Measurements from ENCODE around the gene COQ8B.

The COQ8B gene

DNA sequence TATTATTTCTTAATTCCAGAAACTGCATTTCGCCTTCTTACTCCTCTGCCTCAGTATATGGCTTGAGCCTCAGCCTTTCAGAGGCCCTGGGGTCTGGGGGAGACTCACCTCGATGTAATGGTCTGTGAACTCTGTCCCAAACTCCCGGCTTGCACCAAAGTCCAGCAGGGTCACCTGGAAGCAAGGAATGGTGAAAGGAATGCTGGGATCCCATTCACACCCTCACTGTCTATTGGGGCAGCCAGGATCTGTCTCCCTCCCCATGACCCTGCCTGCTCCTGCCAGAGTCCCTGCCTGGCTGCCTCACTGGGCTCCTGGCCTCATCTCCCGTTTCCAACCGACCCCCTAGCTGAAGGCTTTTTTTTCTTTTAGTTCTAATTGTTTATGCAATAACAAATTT lies 20.8 kb downstream of the COQ8B start:
- no peak overlapping the region for H3K27ac ChIP-seq
- TF ChIP-seq, protein P1, sequence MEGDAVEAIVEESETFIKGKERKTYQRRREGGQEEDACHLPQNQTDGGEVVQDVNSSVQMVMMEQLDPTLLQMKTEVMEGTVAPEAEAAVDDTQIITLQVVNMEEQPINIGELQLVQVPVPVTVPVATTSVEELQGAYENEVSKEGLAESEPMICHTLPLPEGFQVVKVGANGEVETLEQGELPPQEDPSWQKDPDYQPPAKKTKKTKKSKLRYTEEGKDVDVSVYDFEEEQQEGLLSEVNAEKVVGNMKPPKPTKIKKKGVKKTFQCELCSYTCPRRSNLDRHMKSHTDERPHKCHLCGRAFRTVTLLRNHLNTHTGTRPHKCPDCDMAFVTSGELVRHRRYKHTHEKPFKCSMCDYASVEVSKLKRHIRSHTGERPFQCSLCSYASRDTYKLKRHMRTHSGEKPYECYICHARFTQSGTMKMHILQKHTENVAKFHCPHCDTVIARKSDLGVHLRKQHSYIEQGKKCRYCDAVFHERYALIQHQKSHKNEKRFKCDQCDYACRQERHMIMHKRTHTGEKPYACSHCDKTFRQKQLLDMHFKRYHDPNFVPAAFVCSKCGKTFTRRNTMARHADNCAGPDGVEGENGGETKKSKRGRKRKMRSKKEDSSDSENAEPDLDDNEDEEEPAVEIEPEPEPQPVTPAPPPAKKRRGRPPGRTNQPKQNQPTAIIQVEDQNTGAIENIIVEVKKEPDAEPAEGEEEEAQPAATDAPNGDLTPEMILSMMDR (IDR thresholded peaks at IDR 0.05), result no peak
- TF ChIP-seq ZFX (IDR thresholded peaks at IDR 0.05; ENCODE audit: borderline replicate concordance), result no peak

DNA sequence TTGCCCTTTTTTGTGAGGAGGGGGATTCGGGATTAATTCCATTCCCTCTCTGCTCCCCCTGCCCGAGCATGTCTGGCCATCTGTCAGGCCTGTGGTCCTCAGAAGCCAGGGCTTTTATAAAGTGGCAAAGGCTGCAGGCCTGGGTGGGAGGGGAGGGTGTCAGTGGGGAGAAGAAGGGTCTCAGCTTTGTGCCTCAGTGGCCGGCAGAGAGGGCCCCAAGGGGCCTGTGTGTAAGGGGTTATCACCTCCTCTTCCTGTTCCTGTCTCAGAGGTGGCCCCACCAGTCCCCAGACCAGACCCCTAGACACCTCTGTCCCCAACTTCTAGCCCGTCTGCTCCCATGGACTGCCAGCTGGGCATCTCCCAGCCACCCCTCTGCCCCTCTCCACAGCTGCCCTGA lies 22.8 kb downstream of the COQ8B start:
- TF ChIP-seq, protein P1 (IDR thresholded peaks at IDR 0.05), result no peak
- no peak for TF ChIP-seq ZFX (IDR thresholded peaks at IDR 0.05; ENCODE audit: borderline replicate concordance)
- no peak overlapping the region for H3K27ac ChIP-seq

DNA sequence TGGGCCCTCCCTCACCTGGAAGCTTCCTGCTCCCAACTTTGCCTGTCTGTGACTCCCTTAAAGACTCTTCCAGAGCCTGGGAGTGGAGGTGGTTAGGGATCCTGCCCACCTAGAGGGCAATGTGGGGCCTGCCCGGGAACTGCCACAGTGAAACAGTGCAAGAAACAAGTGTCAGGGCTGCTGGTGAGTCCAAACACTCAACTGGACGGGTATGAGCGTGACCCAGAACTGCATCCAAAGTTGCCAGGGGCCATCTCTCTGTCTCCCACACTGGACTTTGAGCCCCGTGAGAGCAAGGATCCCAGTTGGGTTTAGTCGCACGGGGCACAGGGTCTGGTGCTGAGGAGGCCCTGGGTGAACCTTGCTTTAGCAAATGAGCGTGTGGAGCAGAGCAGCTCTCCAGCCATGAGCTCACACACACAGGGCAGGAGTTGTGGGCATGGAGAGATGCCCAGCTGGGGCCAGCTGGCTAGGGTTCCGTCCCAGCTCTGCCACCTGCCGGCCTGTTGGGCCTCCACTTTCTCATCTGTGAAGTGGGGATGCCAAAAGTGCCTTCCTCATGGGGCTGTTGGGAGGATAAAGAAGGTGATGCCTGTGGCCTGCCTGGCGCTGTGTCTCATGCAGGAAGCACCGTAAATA lies 23.4 kb downstream of the COQ8B start:
- no peak for TF ChIP-seq ZFX (IDR thresholded peaks at IDR 0.05; ENCODE audit: borderline replicate concordance)
- TF ChIP-seq, protein P1 (IDR thresholded peaks at IDR 0.05), result no peak
- H3K27ac ChIP-seq, result no peak overlapping the region

DNA sequence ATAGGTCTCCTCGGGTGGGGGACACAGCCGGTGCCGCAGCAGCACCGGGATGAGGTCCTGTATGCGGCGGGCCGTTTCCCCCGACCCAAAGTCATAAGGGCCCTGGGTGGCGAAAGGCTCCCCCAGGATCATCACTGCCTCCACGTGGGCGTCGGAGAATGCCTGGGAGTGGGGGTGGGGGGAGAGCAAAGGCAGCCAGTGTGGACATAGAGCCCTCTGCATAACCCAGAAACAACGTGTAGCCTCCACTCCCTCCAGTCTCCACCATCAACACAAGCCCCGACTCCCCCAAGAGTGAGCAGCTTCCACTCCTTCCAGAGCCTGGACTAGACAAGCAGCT lies 24.5 kb downstream of the COQ8B start:
- TF ChIP-seq, protein P1 (IDR thresholded peaks at IDR 0.05), result no peak
- TF ChIP-seq ZFX (IDR thresholded peaks at IDR 0.05; ENCODE audit: borderline replicate concordance), result no peak
- no peak overlapping the region for H3K27ac ChIP-seq

DNA sequence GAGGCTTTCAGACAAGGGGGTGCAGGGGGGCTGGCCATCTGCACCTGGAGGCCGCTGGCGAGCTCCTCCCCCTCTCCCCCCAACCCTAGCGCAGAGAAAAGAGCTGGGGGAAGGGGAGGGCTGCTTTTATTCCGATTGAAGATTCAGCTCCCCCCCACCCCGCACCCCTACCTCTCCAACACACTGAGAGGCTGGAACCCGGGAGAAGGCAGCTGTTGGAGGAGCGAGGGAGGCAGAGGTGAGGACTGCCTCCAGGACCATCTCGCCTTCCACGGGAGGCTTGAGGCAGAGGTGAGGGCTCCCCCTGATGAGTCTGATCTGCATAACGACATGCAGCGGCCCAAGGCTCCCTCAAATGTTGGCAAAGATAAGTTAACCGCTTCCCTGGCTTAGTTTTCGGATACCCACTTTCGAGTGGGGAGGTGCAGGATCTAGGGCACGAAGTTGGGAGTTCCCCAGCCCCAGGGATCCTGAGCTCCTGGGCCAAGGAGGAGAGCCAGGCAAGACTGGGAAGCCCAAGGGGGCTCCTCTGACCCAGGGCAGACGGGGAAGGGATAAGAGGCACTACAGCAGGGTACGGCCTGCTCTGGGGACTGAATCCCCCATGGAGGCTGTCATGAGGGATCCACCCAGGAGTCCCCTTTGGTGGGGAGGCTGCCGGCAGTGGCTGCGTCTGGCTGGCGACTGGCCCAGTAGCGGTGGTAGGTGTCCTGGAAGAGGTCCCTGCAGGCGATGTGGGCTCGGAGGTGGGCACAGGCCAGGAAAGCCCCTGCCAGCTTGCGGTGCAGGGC lies 25.1 kb downstream of the COQ8B start:
- H3K27ac ChIP-seq, result peak overlapping the region; percentile 79
- TF ChIP-seq, protein P1 (IDR thresholded peaks at IDR 0.05), result no peak
- TF ChIP-seq ZFX (IDR thresholded peaks at IDR 0.05; ENCODE audit: borderline replicate concordance), result no peak

DNA sequence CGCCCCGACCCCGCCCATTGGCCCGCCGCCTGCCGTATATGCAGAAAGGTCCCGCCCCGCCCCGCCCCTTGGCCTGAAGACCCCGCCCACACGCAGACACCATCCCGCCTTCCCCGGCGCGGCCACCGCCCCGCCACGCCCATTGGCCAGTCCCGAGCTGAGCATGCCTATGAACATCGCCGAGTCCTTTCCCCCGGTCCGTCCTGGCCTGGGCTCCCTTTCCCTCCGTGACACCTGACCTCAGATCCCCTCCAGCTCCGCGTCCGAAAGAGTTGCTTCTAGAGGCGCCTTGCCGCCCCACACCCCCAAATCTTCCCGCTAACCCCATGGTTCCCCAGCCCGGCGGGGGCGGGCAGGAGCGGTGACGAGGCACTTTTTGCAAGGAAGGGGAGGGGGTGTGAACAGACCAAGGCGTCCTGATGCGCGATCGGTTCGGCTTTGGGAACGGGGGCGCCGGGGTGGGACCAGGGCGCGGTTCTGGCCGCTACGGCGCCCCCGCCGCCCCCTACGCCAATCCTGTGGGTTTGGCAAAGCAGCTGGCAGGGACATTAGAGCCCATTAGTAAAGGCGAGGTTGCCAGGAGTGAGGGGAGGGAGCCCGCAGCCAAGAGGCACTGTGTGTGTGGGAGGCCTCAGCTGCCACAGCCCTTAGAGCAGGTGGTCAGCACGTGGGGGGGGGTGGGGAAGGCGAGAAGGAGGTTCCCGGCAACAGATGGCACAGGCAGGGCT lies 25.8 kb downstream of the COQ8B start:
- no peak for TF ChIP-seq ZFX (IDR thresholded peaks at IDR 0.05; ENCODE audit: borderline replicate concordance)
- TF ChIP-seq, protein P1 (IDR thresholded peaks at IDR 0.05), result no peak
- peak overlapping the region; percentile 79 for H3K27ac ChIP-seq
